GM19395 (cell line): ENCODE measurements around the gene ADNP2.

Source experiments
- ATAC-seq: cut with Tn5 transposase; IDR thresholded peaks from one replicate; pipeline ENCODE4 v1.9.1; 2021; ENCODE audit warnings: mild to moderate bottlenecking, moderate library complexity; ENCODE audit not compliant: unreplicated experiment

ADNP2 gene

GRCh38 chr18:80187956-80188642 lies 79.0 kb downstream of the ADNP2 start:
- no peak for ATAC-seq

- no peak for ATAC-seq
These were observed 79.8 kb downstream of the ADNP2 start for GRCh38 chr18:80188643-80189530.

DNA sequence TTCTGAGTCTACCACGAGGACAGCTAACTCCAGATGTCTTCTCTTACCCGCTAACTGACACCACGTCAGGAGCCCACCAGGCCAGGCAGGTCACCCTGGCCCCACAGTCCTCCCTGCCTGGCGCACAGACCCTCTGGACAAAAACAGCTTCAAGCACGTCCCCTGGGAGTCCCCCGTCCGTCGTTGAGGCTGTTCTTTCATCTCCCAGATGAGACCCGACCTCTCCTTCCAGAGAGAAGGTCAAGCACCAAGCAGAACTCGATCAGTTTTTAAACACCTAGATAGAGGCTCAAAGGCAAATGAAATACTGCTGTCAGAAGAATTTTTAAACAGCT lies 80.4 kb downstream of the ADNP2 start:
- no peak for ATAC-seq
